ENCODE measurements around the gene RCC1. TPM values are rescaled to one million over a fixed set of nuclear protein-coding genes. Genes with fewer than 3 reads are reported as not detected.
A peak's percentile ranks its signal among the peaks of the same experiment; 100 is the strongest.

RCC1 gene
- total and polyA plus RNA-seq, 2 experiments from 2014 or later = 17.5 to 27.0 TPM

DNA sequence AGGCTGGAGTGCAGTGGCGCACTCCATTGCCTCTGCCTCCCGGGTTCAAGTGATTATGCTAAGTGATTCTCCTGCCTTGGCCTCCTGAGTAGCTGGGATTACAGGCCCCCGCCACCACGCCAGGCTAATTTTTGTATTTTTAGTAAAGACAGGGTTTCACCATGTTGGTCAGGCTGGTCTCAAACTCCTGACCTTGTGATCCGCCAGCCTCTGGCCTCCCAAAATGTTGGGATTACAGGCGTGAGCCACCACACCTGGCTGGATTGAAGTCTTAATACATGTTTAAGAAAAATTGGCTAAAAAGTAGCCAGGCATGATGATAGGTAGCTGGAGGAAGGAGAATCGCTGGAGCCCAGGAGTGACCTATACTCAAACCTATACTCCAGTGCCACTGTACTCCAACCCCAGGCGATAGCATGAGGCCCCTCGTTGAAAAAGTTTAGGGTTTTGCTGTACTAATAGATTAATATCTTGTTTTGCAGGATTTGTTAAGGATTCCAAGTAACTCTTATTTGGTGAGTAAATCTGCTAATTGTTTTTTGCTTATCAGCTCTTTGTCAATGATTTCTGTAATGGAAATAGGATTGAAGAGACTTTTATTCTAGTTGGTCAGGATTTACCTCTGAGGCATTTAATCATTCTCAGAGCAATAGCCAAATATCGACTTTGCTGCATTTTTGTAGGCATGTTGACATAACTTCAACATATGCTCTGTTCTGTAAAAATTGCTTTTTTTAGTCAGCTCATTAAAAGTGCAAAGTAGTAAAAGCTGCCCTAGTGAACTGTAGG is 2.0 kb downstream of the RCC1 start:
- Histone ChIP-seq H4K20me1 (ENCODE audit: insufficient read depth) (peaks cover 12% of the 10 kb centered on the region; the same call in 1 of the 2 replicates), H3K4me2 (ENCODE audit: unreplicated experiment) (peak overlapping the region; percentile 99), H3K4me1 (ENCODE audit: insufficient read depth) (peaks cover 20% of the 10 kb centered on the region), H3K27me3 (replicated peaks; ENCODE audit: insufficient read depth) (no peaks in the 10 kb centered on the region), H3K36me3 (ENCODE audit: low read depth) (peaks cover 55% of the 10 kb centered on the region), H3K27ac (peak overlapping the region; percentile 95), H3F3A (ENCODE audit: insufficient read depth) (peaks cover 69% of the 10 kb centered on the region), H2AFZ (no peak overlapping the region), H3K9me3 (ENCODE audit: low read depth) (no peaks in the 10 kb centered on the region), H3K4me3 (peak overlapping the region; percentile 100), H3K79me2 (ENCODE audit: insufficient read depth) (peaks cover 57% of the 10 kb centered on the region), H3K9ac (peak overlapping the region; percentile 100), H3K9me2 (ENCODE audit: insufficient read depth) (no peaks in the 10 kb centered on the region)
- 18 to 19% methylated on average over 10 of the region's 10 CpGs for WGBS, 2 experiments (ENCODE audit: low coverage in 1 of 2, low lambda C conversion rate in 2 of 2, missing lambda C conversion rate in 2 of 2)
- in situ Hi-C loops (cut with MboI) = no loop called here
- TF ChIP-seq EZH2phosphoT487 (IDR thresholded peaks at IDR 0.05; ENCODE audit: insufficient read depth, low read depth) (no peak), EZH2 (IDR thresholded peaks at IDR 0.05; ENCODE audit: insufficient read depth, poor library complexity, severe bottlenecking) (no peak)
- peak; percentile 27 for DNase-seq

DNA sequence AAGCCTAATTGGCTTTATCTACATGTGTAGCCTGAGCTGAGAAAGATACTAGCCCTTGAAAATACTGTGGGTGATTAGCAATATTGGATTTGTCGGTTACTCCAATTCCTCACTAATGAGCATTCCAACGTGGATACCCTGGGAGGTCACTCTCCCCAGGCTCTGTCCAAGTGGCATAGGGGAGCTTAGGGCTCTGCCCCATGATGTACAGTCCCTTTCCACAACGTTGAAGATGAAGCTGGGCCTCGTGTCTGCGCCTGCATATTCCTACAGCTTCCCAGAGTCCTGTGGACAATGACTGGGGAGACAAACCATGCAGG is 2.6 kb downstream of the RCC1 start:
- Histone ChIP-seq H3K9me2 (ENCODE audit: insufficient read depth) (no peaks in the 10 kb centered on the region), H3K4me1 (ENCODE audit: insufficient read depth) (peaks cover 20% of the 10 kb centered on the region), H3K9me3 (ENCODE audit: low read depth) (no peaks in the 10 kb centered on the region), H3K9ac (peak overlapping the region; percentile 100), H3K36me3 (ENCODE audit: low read depth) (peaks cover 60% of the 10 kb centered on the region), H4K20me1 (ENCODE audit: insufficient read depth) (peaks cover 12% of the 10 kb centered on the region; the same call in 1 of the 2 replicates), H3F3A (ENCODE audit: insufficient read depth) (peaks cover 75% of the 10 kb centered on the region), H3K79me2 (ENCODE audit: insufficient read depth) (peaks cover 57% of the 10 kb centered on the region), H3K4me2 (ENCODE audit: unreplicated experiment) (peak overlapping the region; percentile 99), H3K27ac (peak overlapping the region; percentile 95), H2AFZ (no peak overlapping the region), H3K27me3 (replicated peaks; ENCODE audit: insufficient read depth) (no peaks in the 10 kb centered on the region), H3K4me3 (peak overlapping the region; percentile 100)
- TF ChIP-seq EZH2phosphoT487 (IDR thresholded peaks at IDR 0.05; ENCODE audit: insufficient read depth, low read depth) (no peak), EZH2 (IDR thresholded peaks at IDR 0.05; ENCODE audit: insufficient read depth, poor library complexity, severe bottlenecking) (no peak)
- in situ Hi-C loops (cut with MboI) = no loop called here
- DNase-seq = peak; percentile 41
- WGBS, 2 experiments (ENCODE audit: low coverage in 1 of 2, low lambda C conversion rate in 2 of 2, missing lambda C conversion rate in 2 of 2) = 26 to 37% methylated on average over 5 of the region's 5 CpGs

DNA sequence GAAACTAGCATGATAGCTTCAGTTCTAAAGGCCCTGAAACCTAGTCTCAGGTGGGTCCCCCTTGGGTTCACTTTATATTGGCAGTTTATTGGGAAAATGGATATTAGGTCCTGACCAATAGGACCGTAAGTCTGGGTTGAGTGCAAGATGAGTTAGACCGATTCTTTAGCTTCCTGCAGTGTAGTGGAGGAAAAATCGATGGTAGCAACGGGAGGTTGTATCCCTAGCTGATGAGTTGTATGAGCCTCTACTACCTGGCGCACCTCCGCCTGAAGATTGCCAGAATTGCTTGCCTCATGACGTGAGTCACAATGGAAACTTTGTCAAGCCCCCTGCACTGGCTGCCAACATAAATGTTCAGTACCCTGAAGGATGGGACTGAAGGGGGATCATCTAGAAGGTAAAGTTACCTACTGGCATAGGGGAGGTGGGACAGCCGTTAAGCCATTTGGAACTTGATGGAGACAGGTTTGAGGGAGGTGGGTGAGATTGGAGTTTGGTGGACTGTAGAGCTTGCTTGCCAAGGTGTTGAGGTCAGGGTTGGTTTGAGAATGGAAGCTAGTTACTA is 3.9 kb downstream of the RCC1 start:
- Histone ChIP-seq H3K4me1 (ENCODE audit: insufficient read depth) (peaks cover 20% of the 10 kb centered on the region), H3K9me2 (ENCODE audit: insufficient read depth) (no peaks in the 10 kb centered on the region), H3K27me3 (replicated peaks; ENCODE audit: insufficient read depth) (no peaks in the 10 kb centered on the region), H4K20me1 (ENCODE audit: insufficient read depth) (peaks cover 12% of the 10 kb centered on the region; the same call in 1 of the 2 replicates), H3K79me2 (ENCODE audit: insufficient read depth) (peaks cover 50% of the 10 kb centered on the region), H2AFZ (no peak overlapping the region), H3K9me3 (ENCODE audit: low read depth) (no peaks in the 10 kb centered on the region), H3K36me3 (ENCODE audit: low read depth) (peaks cover 66% of the 10 kb centered on the region), H3K4me2 (ENCODE audit: unreplicated experiment) (peak overlapping the region; percentile 99), H3K9ac (peak overlapping the region; percentile 100), H3K27ac (peak overlapping the region; percentile 95), H3F3A (ENCODE audit: insufficient read depth) (peaks cover 84% of the 10 kb centered on the region), H3K4me3 (peak overlapping the region; percentile 100)
- WGBS, 2 experiments (ENCODE audit: low coverage in 1 of 2, low lambda C conversion rate in 2 of 2, missing lambda C conversion rate in 2 of 2) = 66 to 69% methylated on average over 8 of the region's 8 CpGs
- DNase-seq = peak; percentile 38
- TF ChIP-seq EZH2phosphoT487 (IDR thresholded peaks at IDR 0.05; ENCODE audit: insufficient read depth, low read depth) = no peak
- no peak for TF ChIP-seq EZH2 (IDR thresholded peaks at IDR 0.05; ENCODE audit: insufficient read depth, poor library complexity, severe bottlenecking)
- in situ Hi-C loops (cut with MboI) = no loop called here

DNA sequence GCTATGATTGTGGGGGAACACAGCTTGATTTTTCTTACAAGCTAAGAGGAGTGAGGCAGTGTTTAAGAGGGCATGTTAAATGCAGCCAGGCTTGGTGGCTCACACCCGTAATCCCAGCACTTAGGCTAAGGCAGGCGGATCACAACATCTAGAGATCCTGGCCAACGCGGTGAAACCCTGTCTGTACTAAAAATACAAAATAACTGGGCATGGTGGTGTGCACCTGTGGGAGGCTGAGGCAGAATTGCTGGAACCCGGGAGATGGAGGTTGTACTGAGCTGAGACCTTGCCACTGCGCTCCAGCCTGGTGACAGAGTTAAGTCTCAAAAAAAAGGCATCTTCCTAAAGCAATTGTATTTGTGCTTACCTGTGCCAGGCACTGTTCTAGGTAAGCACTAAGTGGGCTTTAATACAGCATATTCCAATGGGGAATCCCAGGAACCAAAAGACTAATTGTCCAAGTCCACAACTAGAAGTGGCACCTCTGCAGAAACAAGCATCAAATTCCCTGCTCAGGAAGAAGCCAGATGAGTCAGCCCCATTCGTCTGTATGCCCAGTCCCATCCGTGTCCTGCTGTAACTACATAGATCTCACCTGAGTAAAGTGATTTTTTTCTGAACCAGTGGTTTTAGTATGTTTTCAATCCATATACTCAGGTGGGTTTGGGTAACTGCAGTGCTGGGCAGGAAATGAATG is 4.6 kb downstream of the RCC1 start:
- Histone ChIP-seq H3K79me2 (ENCODE audit: insufficient read depth) (peaks cover 44% of the 10 kb centered on the region), H2AFZ (no peak overlapping the region), H3K4me3 (peak overlapping the region; percentile 100), H3K27ac (peak overlapping the region; percentile 95), H3K36me3 (ENCODE audit: low read depth) (peaks cover 66% of the 10 kb centered on the region), H4K20me1 (ENCODE audit: insufficient read depth) (peaks cover 12% of the 10 kb centered on the region; the same call in 1 of the 2 replicates), H3K4me2 (ENCODE audit: unreplicated experiment) (peak overlapping the region; percentile 99), H3K9me2 (ENCODE audit: insufficient read depth) (no peaks in the 10 kb centered on the region), H3K9me3 (ENCODE audit: low read depth) (no peaks in the 10 kb centered on the region), H3K27me3 (replicated peaks; ENCODE audit: insufficient read depth) (no peaks in the 10 kb centered on the region), H3K9ac (peak overlapping the region; percentile 100), H3K4me1 (ENCODE audit: insufficient read depth) (peaks cover 20% of the 10 kb centered on the region), H3F3A (ENCODE audit: insufficient read depth) (peaks cover 91% of the 10 kb centered on the region)
- TF ChIP-seq EZH2 (IDR thresholded peaks at IDR 0.05; ENCODE audit: insufficient read depth, poor library complexity, severe bottlenecking) (no peak), EZH2phosphoT487 (IDR thresholded peaks at IDR 0.05; ENCODE audit: insufficient read depth, low read depth) (no peak)
- DNase-seq = peak; percentile 61
- WGBS, 2 experiments (ENCODE audit: low coverage in 1 of 2, low lambda C conversion rate in 2 of 2, missing lambda C conversion rate in 2 of 2) = 72 to 73% methylated on average over 8 of the region's 8 CpGs
- in situ Hi-C loops (cut with MboI) = no loop called here

Data from GM23248 (cell line).